A549 (cell line): ENCODE measurements around the gene CKAP5. TPM values are rescaled to one million over a fixed set of nuclear protein-coding genes. Genes with fewer than 3 reads are reported as not detected.

Experiments used
- ATAC-seq, 2 experiments: fragments of 200-7000 bp in 1 of 2; fragments of >200 bp in 1 of 2; cut with Nextera tagmentation in 1 of 2; cut with Tn5 transposase in 1 of 2; 3 replicates each; pipeline versions ENCODE4 v1.8.0 to v1.9.1; 2018 to 2020; ENCODE audit warnings: mild to moderate bottlenecking in 1 of 2, moderate library complexity in 1 of 2
- CTCF ChIA-PET: fragments of 300-600 bp; sonication (Branson Sonifier 250); formaldehyde crosslinking; extraction: SDS; loops from one replicate; lab custom pipeline; 2021; ENCODE audit warnings: antibody characterized with exemption, inconsistent platforms; lab: Yijun Ruan, JAX
- POLR2A ChIA-PET: fragments of 350-600 bp; formaldehyde crosslinking; extraction: SDS; loops from one replicate; lab custom pipeline; 2021; ENCODE audit warnings: antibody characterized with exemption, inconsistent platforms; lab: Yijun Ruan, JAX
- DNase-seq, 2 experiments: peaks; one replicate each; pipeline versions ENCODE4 v3.0.0 to v3.0.0-alpha.2; 2011 to 2016; ENCODE audit warnings: low read depth in 1 of 2, low spot score in 1 of 2
- FAIRE-seq: peaks from 2 replicates; lab custom pipeline; 2011; peaks lifted over from hg19 to GRCh38; lab: Jason Lieb, UNC
- H3K27ac ChIP-seq, 2 experiments: fragments of >200 bp; sonication (Bioruptor Twin); formaldehyde crosslinking; 3 replicates each; pipeline ENCODE4 v1.5.1; 2016 to 2017
- H3K4me1 ChIP-seq: fragments of >200 bp; sonication (Bioruptor Twin); formaldehyde crosslinking; 3 replicates; pipeline ENCODE4 v1.6.1; 2016
- H3K4me2 ChIP-seq: fragments of >200 bp; sonication (Bioruptor Twin); formaldehyde crosslinking; 3 replicates; pipeline ENCODE4 v1.6.1; 2016
- H3K4me3 ChIP-seq: fragments of >200 bp; sonication (Bioruptor Twin); formaldehyde crosslinking; 3 replicates; pipeline ENCODE4 v1.5.1; 2016
- H3K9me3 ChIP-seq: fragments of >200 bp; sonication (Bioruptor Twin); formaldehyde crosslinking; 3 replicates; pipeline ENCODE4 v1.6.1; 2016
- CBX2 ChIP-seq: fragments of 200-600 bp; sonication (generic); IDR thresholded peaks from 2 replicates; pipeline ENCODE4 v1.6.1; 2016; ENCODE audit warnings: low read depth, mild to moderate bottlenecking, borderline replicate concordance
- CEBPB ChIP-seq, 2 experiments: fragments of >200 bp in 1 of 2; sonication (Bioruptor Twin) in 1 of 2; formaldehyde crosslinking in 1 of 2; IDR thresholded peaks; 2 replicates each; pipeline ENCODE4 v1.6.1; 2012 to 2016
- CHD2 ChIP-seq: fragments of 150-350 bp; IDR thresholded peaks from 2 replicates; pipeline ENCODE4 v1.6.1; 2014; ENCODE audit warnings: low read length; ENCODE audit not compliant: partially characterized antibody
- EP300 ChIP-seq, 2 experiments: fragments of >200 bp; sonication (Bioruptor Twin); formaldehyde crosslinking; IDR thresholded peaks; 2 replicates in 1 of 2; 3 replicates in 1 of 2; pipeline ENCODE4 v1.6.1; 2016 to 2017
- ESRRA ChIP-seq: fragments of 150-350 bp; IDR thresholded peaks from 2 replicates; pipeline ENCODE4 v1.6.1; 2014; ENCODE audit warnings: mild to moderate bottlenecking, low read length, borderline replicate concordance
- FOSB ChIP-seq: fragments of 250-450 bp; sonication (Bioruptor Pico); IDR thresholded peaks from 2 replicates; pipeline ENCODE4 v1.5.0; 2020; ENCODE audit warnings: mild to moderate bottlenecking, moderate library complexity
- HEYL ChIP-seq: fragments of 250-450 bp; sonication (Bioruptor Pico); IDR thresholded peaks from 2 replicates; pipeline ENCODE4 v1.8.0; 2021; ENCODE audit warnings: mild to moderate bottlenecking, moderate library complexity
- JUNB ChIP-seq: fragments of >200 bp; sonication (Bioruptor Twin); formaldehyde crosslinking; IDR thresholded peaks from 2 replicates; pipeline ENCODE4 v1.6.1; 2016
- KDM5A ChIP-seq: fragments of 200-600 bp; sonication (generic); IDR thresholded peaks from 2 replicates; pipeline ENCODE4 v1.6.1; 2016; ENCODE audit warnings: antibody characterized with exemption, mild to moderate bottlenecking
- RAD21 ChIP-seq, 2 experiments: fragments of >200 bp in 1 of 2; sonication (Bioruptor Twin) in 1 of 2; formaldehyde crosslinking in 1 of 2; IDR thresholded peaks in 1 of 2; conservative IDR thresholded peaks in 1 of 2; 2 replicates in 1 of 2; 3 replicates in 1 of 2; pipeline ENCODE4 v1.6.1; 2012 to 2018; ENCODE audit warnings: inconsistent platforms in 1 of 2
- RFX5 ChIP-seq: fragments of 450-650 bp; IDR thresholded peaks from 2 replicates; pipeline ENCODE4 v1.7.1; 2014; ENCODE audit warnings: antibody characterized with exemption, mild to moderate bottlenecking, moderate library complexity
- SMC3 ChIP-seq: fragments of >200 bp; sonication (Bioruptor Twin); formaldehyde crosslinking; IDR thresholded peaks from 3 replicates; pipeline ENCODE4 v1.6.1; 2018; ENCODE audit warnings: inconsistent platforms
- TFCP2L1 ChIP-seq: fragments of 250-450 bp; sonication (Bioruptor Pico); IDR thresholded peaks from 2 replicates; pipeline ENCODE4 v1.5.0; 2021; ENCODE audit warnings: mild to moderate bottlenecking
- ZC3H11A ChIP-seq: fragments of 450-650 bp; IDR thresholded peaks from 2 replicates; pipeline ENCODE4 v1.6.1; 2014; ENCODE audit warnings: antibody characterized with exemption, mild to moderate bottlenecking
- ZSCAN20 ChIP-seq: fragments of 250-450 bp; sonication (Bioruptor Pico); IDR thresholded peaks from 2 replicates; pipeline ENCODE4 v1.8.0; 2022; ENCODE audit warnings: mild to moderate bottlenecking, moderate library complexity
- WGBS: methylation state at CpG from one replicate; pipeline ENCODE4 v1.1.6; 2017; ENCODE audit errors: missing lambda C conversion rate; 5-methylcytosine and 5-hydroxymethylcytosine counted together
- polyA plus RNA-seq, 4 experiments: library from polyadenylated mRNA; depleted of rRNA in 3 of 4; stranded (reverse); fragments of >200 nt; fragmentation: RNase III in 1 of 4; extraction: RNeasy Plus Mini Kit Qiagen cat#74134 plus additional on column Dnase treatment in 1 of 4; gene quantifications; 2 replicates in 3 of 4; 3 replicates in 1 of 4; pipeline ENCODE4 v1.2.3, GENCODE V29; 2011 to 2017
- TF ChIP-seq, protein P1 (sequence below): fragments of 250-450 bp; sonication (Bioruptor Pico); IDR thresholded peaks from 2 replicates; pipeline ENCODE4 v1.5.0; 2021; ENCODE audit warnings: mild to moderate bottlenecking, moderate library complexity, borderline replicate concordance
- TF ChIP-seq, protein P2 (sequence below): IDR thresholded peaks from 2 replicates; pipeline ENCODE4 v1.6.1; 2012
- TF ChIP-seq, protein P3 (sequence below): fragments of 150-350 bp; IDR thresholded peaks from 2 replicates; pipeline ENCODE4 v1.6.1; 2014; ENCODE audit warnings: low read depth, mild to moderate bottlenecking, low read length
- TF ChIP-seq, protein P4 (sequence below): fragments of 250-450 bp; sonication (Bioruptor Pico); IDR thresholded peaks from 2 replicates; pipeline ENCODE4 v1.5.0; 2020; ENCODE audit warnings: low read depth, mild to moderate bottlenecking, moderate library complexity

CKAP5 gene
- polyA plus RNA-seq, 2 of the 4 experiments (the other 2 are of a cell fraction): 66.3 to 173 TPM

DNA sequence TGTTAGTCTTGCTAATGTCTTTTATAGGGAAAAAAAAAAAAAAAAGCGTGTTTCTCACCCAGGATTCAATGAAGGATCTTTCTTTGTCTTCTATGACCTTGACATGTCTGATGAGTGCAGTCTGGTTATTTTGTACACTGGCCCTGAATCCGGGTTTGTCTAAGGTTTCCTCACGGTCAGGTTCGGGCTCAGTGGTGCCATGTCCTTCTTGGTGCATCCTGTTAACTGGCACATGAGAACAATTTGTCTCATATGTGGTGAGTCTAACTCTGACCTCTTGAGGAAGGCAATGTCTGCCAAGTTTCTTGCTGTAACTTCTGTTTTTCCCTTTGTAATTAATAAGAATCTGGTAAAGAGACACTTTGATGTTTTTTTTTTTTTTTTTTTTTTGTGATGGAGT lies 114.5 kb downstream of the CKAP5 start:
- TF ChIP-seq, protein P1, sequence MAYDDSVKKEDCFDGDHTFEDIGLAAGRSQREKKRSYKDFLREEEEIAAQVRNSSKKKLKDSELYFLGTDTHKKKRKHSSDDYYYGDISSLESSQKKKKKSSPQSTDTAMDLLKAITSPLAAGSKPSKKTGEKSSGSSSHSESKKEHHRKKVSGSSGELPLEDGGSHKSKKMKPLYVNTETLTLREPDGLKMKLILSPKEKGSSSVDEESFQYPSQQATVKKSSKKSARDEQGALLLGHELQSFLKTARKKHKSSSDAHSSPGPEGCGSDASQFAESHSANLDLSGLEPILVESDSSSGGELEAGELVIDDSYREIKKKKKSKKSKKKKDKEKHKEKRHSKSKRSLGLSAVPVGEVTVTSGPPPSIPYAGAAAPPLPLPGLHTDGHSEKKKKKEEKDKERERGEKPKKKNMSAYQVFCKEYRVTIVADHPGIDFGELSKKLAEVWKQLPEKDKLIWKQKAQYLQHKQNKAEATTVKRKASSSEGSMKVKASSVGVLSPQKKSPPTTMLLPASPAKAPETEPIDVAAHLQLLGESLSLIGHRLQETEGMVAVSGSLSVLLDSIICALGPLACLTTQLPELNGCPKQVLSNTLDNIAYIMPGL (CRISPR knock-in tag): no peak
- TF ChIP-seq, protein P2, sequence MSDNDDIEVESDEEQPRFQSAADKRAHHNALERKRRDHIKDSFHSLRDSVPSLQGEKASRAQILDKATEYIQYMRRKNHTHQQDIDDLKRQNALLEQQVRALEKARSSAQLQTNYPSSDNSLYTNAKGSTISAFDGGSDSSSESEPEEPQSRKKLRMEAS: no peak
- TF ChIP-seq ZC3H11A (no peak), EP300 (IDR thresholded peaks at IDR 0.05) (no peak), TFCP2L1 (CRISPR knock-in tag) (no peak), ZSCAN20 (no peak), KDM5A (no peak), ESRRA (no peak), SMC3 (no peak), JUNB (no peak), HEYL (CRISPR knock-in tag) (no peak), CBX2 (no peak), FOSB (CRISPR knock-in tag) (no peak)
- TF ChIP-seq, protein P3, sequence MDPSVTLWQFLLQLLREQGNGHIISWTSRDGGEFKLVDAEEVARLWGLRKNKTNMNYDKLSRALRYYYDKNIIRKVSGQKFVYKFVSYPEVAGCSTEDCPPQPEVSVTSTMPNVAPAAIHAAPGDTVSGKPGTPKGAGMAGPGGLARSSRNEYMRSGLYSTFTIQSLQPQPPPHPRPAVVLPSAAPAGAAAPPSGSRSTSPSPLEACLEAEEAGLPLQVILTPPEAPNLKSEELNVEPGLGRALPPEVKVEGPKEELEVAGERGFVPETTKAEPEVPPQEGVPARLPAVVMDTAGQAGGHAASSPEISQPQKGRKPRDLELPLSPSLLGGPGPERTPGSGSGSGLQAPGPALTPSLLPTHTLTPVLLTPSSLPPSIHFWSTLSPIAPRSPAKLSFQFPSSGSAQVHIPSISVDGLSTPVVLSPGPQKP: no peak
- TF ChIP-seq, protein P4, sequence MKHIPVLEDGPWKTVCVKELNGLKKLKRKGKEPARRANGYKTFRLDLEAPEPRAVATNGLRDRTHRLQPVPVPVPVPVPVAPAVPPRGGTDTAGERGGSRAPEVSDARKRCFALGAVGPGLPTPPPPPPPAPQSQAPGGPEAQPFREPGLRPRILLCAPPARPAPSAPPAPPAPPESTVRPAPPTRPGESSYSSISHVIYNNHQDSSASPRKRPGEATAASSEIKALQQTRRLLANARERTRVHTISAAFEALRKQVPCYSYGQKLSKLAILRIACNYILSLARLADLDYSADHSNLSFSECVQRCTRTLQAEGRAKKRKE (CRISPR knock-in tag): no peak
- Histone ChIP-seq H3K9me3 (no peaks in the 10 kb centered on the region), H3K27ac (no peak overlapping the region), H3K4me1 (no peaks in the 10 kb centered on the region), H3K4me3 (no peak overlapping the region), H3K4me2 (no peak overlapping the region)
- DNase-seq (no peak), ATAC-seq (no peak), FAIRE-seq (no peak)
- ChIA-PET POLR2A (no interaction called here), CTCF (no interaction called here)
- WGBS: 92% methylated on average over 4 of the region's 4 CpGs

DNA sequence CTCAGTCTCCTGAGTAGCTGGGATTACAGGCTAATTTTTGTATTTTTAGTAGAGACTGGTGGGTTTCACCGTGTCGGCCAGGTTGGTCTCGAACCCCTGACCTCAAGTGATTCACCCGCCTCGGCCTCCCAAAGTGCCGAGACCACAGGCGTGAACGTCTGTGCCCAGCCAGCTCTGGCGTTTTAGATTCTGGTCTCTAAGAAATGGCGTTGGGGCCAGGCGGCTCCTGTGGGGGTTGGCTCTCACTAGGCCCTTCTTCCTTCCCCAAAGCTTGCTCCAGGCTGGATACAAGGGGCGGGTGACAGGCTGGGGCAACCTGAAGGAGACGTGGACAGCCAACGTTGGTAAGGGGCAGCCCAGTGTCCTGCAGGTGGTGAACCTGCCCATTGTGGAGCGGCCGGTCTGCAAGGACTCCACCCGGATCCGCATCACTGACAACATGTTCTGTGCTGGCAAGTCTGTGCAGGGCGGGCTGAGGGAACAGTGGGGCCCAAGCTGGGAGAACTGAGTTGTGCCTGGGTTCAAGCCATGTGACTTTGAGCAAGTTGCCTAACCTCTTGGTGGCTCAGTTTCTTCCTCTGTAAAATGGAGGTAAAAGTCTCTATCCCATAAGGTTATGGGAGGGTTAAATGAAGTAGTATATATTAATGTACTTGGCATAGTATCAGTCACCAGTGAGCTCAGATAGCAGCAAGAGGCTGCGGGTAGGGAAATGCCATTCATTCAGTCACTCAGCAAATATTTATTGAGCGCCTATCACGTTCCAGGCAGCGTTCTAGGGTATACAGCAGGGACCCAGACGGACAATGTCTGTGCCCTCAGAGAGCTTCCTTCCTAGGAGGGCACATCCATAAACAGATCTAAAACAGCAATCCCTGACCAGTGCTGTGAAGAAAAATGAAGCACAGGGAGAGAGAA lies 116.7 kb downstream of the CKAP5 start:
- ATAC-seq (peak in 1 of 2 experiments; percentile 7; a peak in 1 of 6 replicates), DNase-seq (no peak), FAIRE-seq (no peak)
- WGBS: 79% methylated on average over 24 of the region's 24 CpGs
- H3K9me3 ChIP-seq: no peaks in the 10 kb centered on the region
- H3K4me3 ChIP-seq: no peak overlapping the region
- no peak overlapping the region for H3K4me2 ChIP-seq
- TF ChIP-seq CEBPB (IDR thresholded peaks at IDR 0.05) (no peak), CHD2 (no peak), RAD21 (conservative IDR thresholded peaks at IDR 0.05 in 1 of 2, IDR thresholded peaks at IDR 0.05 in 1 of 2) (no peak), RFX5 (no peak)
- TF ChIP-seq, protein P1 (CRISPR knock-in tag): no peak
- POLR2A ChIA-PET: no interaction called here
- H3K4me1 ChIP-seq: no peaks in the 10 kb centered on the region
- H3K27ac ChIP-seq: no peak overlapping the region
- CTCF ChIA-PET: interaction anchor here (0.6 kb wide), 1 partner anchor 782 kb away, joined by 3 read pairs; no protein-coding TSS in a partner anchor
